Fibroblast of skin of back (primary cell): Measurements from ENCODE around the gene INPP4A. TPM values are rescaled to one million over a fixed set of nuclear protein-coding genes. Genes with fewer than 3 reads are reported as not detected.
"Not testable (repeated sequence)": the region's sequence is repeated elsewhere in the genome, so short reads cannot be mapped to it uniquely, and the experiment has no call there.

ENCODE experiments used
- DNase-seq: peaks from one replicate; pipeline ENCODE4 v3.0.0-alpha.2; 2013
- polyA plus RNA-seq, 2 experiments: library from polyadenylated mRNA; unstranded; fragments of 120-200 nt; gene quantifications; one replicate each; pipeline ENCODE4 v1.2.1, GENCODE V29; 2013; ENCODE audit not compliant: insufficient read length in 2 of 2

The INPP4A gene
- polyA plus RNA-seq (2013, experiment 1 of 2; ENCODE audit: insufficient read length), result 10.9 TPM
- 14.1 TPM for polyA plus RNA-seq (2013, experiment 2 of 2; ENCODE audit: insufficient read length)

DNA sequence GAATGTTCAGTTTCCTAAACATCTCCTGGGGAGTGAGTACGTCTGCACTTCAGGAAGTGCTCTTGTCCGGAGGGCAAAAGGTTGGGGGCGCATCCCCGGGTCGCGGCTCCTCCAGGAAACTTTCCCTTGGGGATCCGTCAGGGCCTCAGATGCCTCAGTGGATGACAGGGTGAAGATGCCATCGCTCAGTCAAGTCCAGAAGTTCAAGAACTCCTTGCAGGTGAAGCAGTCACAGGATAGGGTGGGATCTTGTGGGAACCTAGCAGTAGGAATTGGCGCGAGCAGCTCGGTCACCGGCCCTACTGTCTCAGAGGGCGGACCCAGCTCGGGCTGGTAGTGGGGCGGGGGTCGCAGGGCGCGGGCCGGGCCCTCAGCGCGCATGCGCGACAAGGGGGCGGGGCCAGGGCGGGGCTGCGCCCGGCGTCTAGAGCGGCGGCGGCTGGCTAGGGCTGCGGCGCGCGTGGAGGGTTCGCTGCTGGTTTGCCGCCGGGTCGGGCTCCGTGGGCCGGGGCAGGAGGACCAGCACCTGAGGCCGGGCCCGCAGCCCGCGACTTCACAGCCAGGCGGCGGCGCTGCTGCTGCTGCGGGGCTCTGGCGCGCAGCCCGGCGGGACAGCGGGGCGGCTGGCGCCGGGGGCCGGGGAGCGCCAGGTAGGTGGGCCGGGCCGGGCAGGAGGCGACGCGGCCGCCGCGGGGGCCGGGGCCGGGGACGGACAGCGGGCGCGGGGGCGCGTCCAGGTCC is at the start of gene INPP4A:
Gene INPP4A, plus strand, starts transcription at position 423 of the 741 bp plus-strand sequence. CDS start 75,191 bp downstream, outside the sequence.
- DNase-seq, result peak; percentile 57

GRCh38 chr2:98395977-98396376 is 48.7 kb upstream of the INPP4A start:
- no peak for DNase-seq

- no peak for DNase-seq
These were observed 47.8 kb upstream of the INPP4A start for GRCh38 chr2:98396745-98397355.

DNA sequence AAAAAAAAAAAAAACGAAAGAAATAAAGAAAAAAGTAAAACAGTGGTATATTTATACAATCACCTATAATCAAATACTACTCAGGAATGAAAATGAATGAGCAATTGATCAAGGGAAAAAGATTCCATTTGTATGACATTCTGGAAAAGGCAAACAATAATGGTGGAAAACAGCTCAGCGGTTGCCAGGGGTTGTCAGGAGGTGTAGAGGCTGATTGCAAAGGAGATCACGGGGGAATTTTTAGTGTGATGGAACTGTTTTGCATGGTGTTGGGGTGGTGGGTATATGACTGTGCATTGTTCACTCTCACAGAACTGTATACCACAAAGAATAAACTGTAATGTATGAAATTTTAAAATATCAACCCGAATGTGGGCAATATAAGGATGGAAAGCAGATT is 45.5 kb upstream of the INPP4A start:
- no peak for DNase-seq

DNA sequence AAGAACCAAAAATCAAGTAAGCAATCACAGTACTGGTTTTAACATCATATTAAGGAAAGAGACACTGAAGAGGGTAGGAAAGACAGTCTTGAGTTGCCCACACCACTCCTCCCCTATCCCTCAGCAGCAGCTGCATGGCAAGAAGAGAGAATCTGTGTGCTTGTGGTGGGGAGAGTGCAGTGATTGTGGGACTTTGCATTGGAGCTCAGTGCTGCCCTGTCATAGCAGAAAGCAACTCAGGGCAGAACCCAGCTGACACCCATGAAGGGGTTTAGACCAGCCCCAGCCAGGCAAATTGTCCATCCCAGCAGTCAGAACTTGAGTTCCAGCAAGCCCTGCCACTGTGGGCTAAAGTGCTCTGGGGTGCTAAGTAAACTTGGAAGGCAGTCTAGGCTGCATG is 40.8 kb upstream of the INPP4A start:
- no peak for DNase-seq

GRCh38 chr2:98404556-98405250 is 40.0 kb upstream of the INPP4A start:
- DNase-seq, result no peak

DNA sequence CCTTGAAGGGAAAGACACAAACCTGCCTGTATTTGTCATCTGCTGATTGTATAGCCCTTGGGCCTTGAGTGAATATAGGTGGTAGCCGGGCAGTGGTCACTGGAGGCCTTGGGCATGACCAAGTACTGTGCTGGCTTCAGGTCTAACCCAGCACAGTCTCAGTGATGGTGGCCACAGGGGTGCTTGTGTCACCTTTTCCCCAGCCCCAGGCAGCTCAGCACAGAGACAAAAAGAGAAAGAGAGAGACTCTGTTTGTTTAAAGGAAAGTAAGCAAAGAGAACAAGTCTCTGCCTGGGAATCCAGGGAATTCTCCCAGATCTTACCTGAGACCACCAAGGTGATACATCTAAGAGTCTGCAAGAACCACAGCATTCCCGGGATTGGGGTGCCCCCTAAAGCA is 39.4 kb upstream of the INPP4A start:
- DNase-seq, result no peak

- no peak for DNase-seq
These were observed 36.5 kb upstream of the INPP4A start for GRCh38 chr2:98408155-98408554.

DNA sequence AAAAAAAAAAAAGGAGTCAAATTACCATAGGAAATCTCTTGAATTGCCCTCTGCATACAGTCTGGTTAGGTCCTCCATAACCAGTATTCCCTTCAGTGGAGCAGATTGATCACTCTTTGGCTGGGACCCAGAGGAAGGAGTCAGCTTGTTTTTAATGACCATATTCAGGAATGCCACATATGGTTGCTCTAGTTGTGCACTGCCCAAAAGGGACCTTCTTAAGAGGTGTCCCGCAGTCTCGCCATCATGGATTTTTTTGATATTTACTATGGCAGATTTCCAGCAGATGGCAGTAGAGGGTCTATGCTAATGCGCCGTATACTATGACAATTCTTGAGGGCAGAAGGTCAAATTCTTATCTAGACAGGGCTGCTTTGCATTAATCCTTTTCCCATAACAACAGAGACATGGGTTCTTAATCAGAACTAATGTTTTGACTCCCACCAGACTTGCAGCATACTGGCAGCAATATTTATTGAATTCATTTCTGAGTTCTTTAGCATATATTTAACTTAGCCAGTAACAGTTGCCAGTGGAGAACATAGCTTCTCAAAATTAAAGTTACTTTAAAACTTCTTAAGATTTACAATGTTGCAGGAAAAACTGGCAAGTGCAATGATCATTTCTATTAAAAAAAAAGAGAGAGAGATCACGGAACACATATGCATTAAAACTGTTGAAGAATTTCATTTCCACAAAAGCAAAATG is 31.8 kb upstream of the INPP4A start:
- peak; percentile 57 for DNase-seq

GRCh38 chr2:98414246-98414645 is 30.4 kb upstream of the INPP4A start:
- not testable (repeated sequence) for DNase-seq

DNA sequence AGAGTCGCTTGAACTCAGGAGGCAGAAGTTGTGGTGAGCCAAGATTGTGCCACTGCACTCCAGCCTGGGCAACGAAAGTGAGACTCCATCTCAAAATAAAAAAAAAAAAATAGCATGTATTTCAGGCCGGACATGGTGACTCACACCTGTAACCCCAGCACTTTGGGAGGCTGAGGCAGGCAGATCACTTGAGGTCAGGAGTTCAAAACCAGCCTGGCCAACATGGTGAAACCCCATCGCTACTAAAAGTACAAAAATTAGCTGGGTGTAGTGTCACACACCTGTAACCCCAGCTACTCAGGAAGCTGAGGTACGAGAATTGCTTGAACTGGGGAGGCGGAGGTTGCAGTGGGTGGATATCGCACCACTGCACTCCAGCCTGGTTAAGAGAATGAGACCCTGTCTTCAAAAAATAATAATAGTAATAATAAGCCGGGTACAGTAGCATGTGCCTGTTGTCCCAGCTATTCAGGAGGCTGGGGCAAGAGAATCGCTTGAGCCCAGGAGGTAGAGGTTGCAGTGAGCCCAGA is 28.9 kb upstream of the INPP4A start:
- DNase-seq, result not testable (repeated sequence)

- DNase-seq, result no peak
These were observed 28.1 kb upstream of the INPP4A start for GRCh38 chr2:98416383-98417159.

DNA sequence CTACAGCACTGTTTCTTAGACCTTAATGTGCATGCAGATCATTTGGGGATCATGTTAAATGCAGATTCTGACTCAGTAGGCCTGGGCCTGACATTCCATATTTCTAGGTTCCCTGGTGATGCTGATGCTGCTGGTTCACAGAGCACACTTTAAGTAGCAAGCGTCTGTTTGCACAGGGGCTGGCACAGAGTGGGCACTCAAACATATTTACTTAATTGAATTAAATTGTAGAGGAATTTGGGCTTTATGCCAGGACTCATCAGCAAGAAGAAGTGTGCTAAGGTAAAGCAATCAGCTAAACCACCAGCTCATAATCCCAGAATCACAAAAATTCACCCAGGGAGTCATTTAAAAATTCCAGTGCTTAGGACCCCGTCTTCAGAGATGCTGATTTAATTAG is 25.1 kb upstream of the INPP4A start:
- no peak for DNase-seq

DNA sequence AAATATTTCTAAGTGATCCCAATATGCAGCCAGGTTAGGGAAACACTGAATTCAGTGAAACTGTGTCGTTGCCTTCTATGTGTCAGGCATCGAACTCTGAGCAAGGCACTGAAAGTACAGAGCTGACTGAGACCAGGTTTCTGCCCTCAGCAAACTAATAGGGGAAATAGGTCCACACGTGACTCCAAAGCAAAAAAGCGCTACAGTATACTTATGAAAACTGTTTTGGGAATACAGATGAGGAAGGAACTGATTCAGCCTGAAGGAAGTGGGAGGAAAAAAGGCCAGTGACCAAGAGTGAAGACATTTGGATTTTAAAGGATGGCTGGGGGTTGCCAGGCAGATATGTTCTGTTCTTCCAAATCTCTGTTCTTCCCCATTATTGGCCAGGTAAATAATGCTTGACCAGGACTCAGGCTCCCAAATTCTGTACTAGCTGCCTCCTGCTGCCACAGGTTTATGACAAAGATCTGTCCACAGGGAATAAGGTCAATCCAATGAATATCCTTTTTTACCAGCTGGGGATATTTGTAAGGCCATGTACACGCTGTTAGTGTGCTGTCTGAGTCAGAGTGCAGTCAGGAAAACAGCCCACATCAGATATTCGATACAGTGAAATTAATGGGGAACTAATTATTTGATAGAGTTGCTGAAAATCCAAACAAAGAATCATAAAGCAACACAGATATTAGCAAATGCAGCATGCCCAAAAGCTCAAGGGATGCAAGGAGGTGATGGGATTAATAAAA is 24.5 kb upstream of the INPP4A start:
- DNase-seq, result no peak

GRCh38 chr2:98422449-98422848 is 22.2 kb upstream of the INPP4A start:
- no peak for DNase-seq

GRCh38 chr2:98426771-98427170 is 17.9 kb upstream of the INPP4A start:
- no peak for DNase-seq

- no peak for DNase-seq
These were observed 12.5 kb upstream of the INPP4A start for GRCh38 chr2:98432145-98432544.

DNA sequence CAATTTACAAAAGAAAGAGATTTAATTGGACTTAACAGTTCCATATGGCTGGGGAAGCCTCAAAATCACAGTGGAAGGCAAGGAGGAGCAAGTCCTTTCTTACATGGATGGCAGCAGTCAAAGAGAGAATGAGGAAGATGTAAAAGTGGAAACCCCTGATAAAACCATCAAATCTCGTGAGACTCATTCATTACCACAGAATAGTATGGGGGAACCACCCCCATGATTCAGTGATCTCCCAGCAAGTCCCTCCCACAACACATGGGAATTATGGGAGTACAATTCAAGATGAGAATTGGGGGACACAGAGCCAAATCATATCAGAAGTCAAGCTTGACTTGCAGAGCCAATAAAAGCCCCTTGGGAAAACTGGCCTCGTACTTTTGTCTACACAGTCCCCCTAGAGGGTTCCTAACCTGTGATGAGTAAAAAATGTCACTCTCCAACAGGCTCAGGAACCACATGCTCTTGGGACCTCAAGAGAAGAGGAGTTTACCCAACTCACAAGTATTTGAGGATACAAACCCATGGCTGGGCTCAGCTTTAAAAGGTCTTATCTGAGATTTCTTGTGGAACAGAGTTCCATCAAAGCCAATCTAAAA is 11.2 kb upstream of the INPP4A start:
- no peak for DNase-seq

DNA sequence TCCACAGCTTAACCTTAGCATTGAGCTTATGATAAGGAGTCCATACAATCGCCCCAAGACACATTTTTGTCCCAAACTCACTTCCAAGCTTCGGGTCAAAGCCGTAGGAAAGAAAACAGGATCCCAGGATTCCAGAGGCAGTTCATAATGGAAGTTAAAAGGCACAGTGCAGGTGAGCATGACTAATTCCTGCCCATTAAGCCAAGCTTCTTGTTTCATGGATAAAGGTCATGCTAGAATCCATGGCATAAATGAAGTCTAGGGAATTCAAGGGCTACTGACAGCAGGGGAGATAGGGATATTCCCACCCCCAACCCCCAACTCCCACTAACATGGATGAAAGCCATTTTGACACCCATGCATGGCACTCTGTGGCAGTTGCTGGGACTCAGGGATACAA is 10.2 kb upstream of the INPP4A start:
- no peak for DNase-seq

- not testable (repeated sequence) for DNase-seq
These were observed 9.0 kb upstream of the INPP4A start for GRCh38 chr2:98435670-98436069.

- no peak for DNase-seq
These were observed 7.9 kb upstream of the INPP4A start for GRCh38 chr2:98436734-98437133.
